Activated naive CD4-positive, alpha-beta T cell treated with anti-CD3 and anti-CD28 coated beads, Interleukin-2, amount 50 U/mL, for 72 hours (primary cell): Measurements from ENCODE around the gene RPUSD4. TPM values are rescaled to one million over a fixed set of nuclear protein-coding genes. Genes with fewer than 3 reads are reported as not detected.

Experiments used
- ATAC-seq, 2 donors: fragments of 150-1000 bp; cut with Tn5 transposase; 2 replicates each; pipeline ENCODE4 v1.10.0; 2021; ENCODE audit warnings: mild to moderate bottlenecking in 2 of 2, moderate library complexity in 2 of 2
- DNase-seq, 2 donors: peaks; one replicate each; pipeline ENCODE4 v3.0.0; 2021 to 2022; ENCODE audit warnings: low spot score in 2 of 2
- H3K27ac Mint-ChIP-seq, 2 donors: one replicate each; pipeline ENCODE4 v1.8.0; 2022; ENCODE audit warnings: mild to moderate bottlenecking in 2 of 2, mixed read lengths in 2 of 2
- H3K36me3 Mint-ChIP-seq, 2 donors: one replicate each; pipeline ENCODE4 v1.8.0; 2022; ENCODE audit warnings: mixed read lengths in 2 of 2
- H3K9me3 Mint-ChIP-seq, 2 donors: one replicate each; pipeline ENCODE4 v1.8.0; 2022; ENCODE audit warnings: mixed read lengths in 2 of 2
- total RNA-seq, 2 donors: library from RNA; stranded (reverse); gene quantifications; one replicate each; pipeline ENCODE4 v1.2.3, GENCODE V29; 2022

The RPUSD4 gene
- total RNA-seq, 2 donors from 2014 or later: 45.6 to 48.4 TPM

GRCh38 chr11:126155402-126156187, 55.9 kb downstream of the RPUSD4 start:
- Mint-ChIP-seq H3K27ac (no peak overlapping the region), H3K36me3 (peaks cover 0 to 5% of the 10 kb centered on the region in 2 donors), H3K9me3 (peaks cover 6 to 7% of the 10 kb centered on the region in 2 donors)
- DNase-seq (no peak), ATAC-seq (no peak)

DNA sequence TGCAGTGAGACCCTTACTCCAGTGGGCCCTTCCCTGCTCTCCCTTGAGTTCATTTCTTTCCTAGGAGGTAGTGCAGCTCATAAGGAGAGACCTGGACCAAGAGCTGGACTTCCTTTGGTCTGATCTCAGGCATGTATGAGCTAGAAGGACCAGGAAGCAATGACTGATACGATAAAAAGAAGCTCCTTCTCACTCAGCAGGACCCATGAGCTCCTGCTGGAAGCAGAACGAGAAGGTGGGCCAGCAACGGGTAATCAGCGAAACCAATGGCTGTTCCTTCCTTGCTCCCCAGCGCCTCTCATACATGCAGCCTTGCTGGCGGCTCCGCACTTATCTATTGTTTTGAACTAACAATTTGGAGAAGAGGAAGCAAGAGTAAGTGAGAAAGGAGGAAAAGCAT, 56.8 kb downstream of the RPUSD4 start:
- H3K27ac Mint-ChIP-seq: no peak overlapping the region
- DNase-seq: no peak
- peaks cover 6 to 7% of the 10 kb centered on the region in 2 donors for H3K9me3 Mint-ChIP-seq
- peaks cover 0 to 5% of the 10 kb centered on the region in 2 donors for H3K36me3 Mint-ChIP-seq
- ATAC-seq: no peak

- no peak for DNase-seq
- Mint-ChIP-seq H3K36me3 (peaks cover 0 to 5% of the 10 kb centered on the region in 2 donors), H3K9me3 (peaks cover 6 to 7% of the 10 kb centered on the region in 2 donors), H3K27ac (no peak overlapping the region)
- ATAC-seq: no peak
These were observed 57.5 kb downstream of the RPUSD4 start for GRCh38 chr11:126153972-126154371.

DNA sequence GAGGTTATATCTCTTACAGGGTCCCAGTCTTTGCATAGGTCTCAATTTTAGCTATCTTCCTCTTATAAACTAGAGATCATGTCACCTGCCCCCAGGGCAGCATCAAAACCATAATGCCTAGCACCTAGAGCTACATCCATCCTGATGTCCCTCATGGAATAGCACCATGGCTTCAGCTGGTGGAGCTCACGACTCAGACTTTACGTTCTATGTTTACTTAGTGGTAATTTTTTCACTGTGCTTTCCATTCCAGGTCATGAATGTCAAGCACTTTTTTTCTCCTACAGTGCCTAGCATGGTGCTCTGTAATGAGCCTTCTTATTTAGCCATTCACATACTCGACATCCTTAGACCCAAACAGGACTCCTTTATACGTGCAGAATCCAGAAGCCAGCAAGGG, 58.4 kb downstream of the RPUSD4 start:
- Mint-ChIP-seq H3K9me3 (peaks cover 6 to 7% of the 10 kb centered on the region in 2 donors), H3K36me3 (peaks cover 0 to 5% of the 10 kb centered on the region in 2 donors), H3K27ac (no peak overlapping the region)
- ATAC-seq: no peak
- no peak for DNase-seq

- Mint-ChIP-seq H3K9me3 (peaks cover 6 to 7% of the 10 kb centered on the region in 2 donors), H3K27ac (no peak overlapping the region), H3K36me3 (peaks cover 0 to 5% of the 10 kb centered on the region in 2 donors)
- DNase-seq: no peak
- no peak for ATAC-seq
These were observed 58.9 kb downstream of the RPUSD4 start for GRCh38 chr11:126152586-126152985.

DNA sequence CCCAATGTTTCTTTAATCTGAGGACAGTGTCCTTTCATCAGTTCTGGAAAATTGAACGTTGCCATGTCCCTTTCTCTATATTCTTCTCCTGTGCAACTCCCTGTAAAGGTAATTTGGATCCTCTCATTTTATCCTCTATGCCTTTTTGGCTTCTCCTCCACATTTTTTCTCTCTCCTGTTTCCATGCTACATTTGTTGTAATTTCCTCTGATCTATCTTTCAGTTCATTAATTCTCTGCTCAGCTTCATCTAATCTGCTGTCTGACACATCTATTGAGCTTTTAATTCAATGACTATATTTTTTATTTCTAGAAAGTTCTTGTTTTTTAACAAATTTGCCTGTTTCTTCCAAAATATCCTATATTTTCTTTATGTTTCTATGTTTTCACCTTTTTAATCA, 59.3 kb downstream of the RPUSD4 start:
- DNase-seq (no peak), ATAC-seq (no peak)
- no peak overlapping the region for H3K27ac Mint-ChIP-seq
- H3K36me3 Mint-ChIP-seq: peaks cover 0 to 5% of the 10 kb centered on the region in 2 donors
- H3K9me3 Mint-ChIP-seq: peaks cover 6 to 7% of the 10 kb centered on the region in 2 donors

Other genes starting within 250 kb of the RPUSD4 start
- 1 to 10 TPM; 2.8 to 6.9 TPM for gene CDON, start 148.8 kb downstream of the RPUSD4 start, total RNA-seq
- gene FAM118B, start 132 bp upstream of the RPUSD4 start, total RNA-seq: 10 to 100 TPM in 1 of 2 donors, 1 to 10 TPM in 1; 6.1 to 15.6 TPM
- gene SRPRA, start 57.2 kb upstream of the RPUSD4 start, total RNA-seq: 100 to 1,000 TPM; 106 to 159 TPM
- gene FOXRED1, start 57.5 kb upstream of the RPUSD4 start, total RNA-seq: 10 to 100 TPM; 57.7 to 61.1 TPM
- 1 to 10 TPM; 2.8 to 7.4 TPM for gene TIRAP, start 71.4 kb upstream of the RPUSD4 start, total RNA-seq
- 10 to 100 TPM; 28.1 to 40.2 TPM for gene DCPS, start 92.4 kb upstream of the RPUSD4 start, total RNA-seq
- gene ST3GAL4, start 144.0 kb upstream of the RPUSD4 start, total RNA-seq: 10 to 100 TPM in 1 of 2 donors, 1 to 10 TPM in 1; 7.2 to 10.5 TPM